Stimulated activated CD4-positive, alpha-beta T cell treated with anti-CD3 and anti-CD28 coated beads, TNF-alpha, amount 100 ng/mL, for 4 hours (primary cell): ENCODE data around the gene SLC41A3.
"Not testable (repeated sequence)": the region's sequence is repeated elsewhere in the genome, so short reads cannot be mapped to it uniquely, and the experiment has no call there.

Experiments used
- DNase-seq, 3 experiments: peaks; one replicate each; pipeline ENCODE4 v3.0.0-alpha.2; 2020; ENCODE audit warnings: low read depth in 3 of 3

SLC41A3 gene

DNA sequence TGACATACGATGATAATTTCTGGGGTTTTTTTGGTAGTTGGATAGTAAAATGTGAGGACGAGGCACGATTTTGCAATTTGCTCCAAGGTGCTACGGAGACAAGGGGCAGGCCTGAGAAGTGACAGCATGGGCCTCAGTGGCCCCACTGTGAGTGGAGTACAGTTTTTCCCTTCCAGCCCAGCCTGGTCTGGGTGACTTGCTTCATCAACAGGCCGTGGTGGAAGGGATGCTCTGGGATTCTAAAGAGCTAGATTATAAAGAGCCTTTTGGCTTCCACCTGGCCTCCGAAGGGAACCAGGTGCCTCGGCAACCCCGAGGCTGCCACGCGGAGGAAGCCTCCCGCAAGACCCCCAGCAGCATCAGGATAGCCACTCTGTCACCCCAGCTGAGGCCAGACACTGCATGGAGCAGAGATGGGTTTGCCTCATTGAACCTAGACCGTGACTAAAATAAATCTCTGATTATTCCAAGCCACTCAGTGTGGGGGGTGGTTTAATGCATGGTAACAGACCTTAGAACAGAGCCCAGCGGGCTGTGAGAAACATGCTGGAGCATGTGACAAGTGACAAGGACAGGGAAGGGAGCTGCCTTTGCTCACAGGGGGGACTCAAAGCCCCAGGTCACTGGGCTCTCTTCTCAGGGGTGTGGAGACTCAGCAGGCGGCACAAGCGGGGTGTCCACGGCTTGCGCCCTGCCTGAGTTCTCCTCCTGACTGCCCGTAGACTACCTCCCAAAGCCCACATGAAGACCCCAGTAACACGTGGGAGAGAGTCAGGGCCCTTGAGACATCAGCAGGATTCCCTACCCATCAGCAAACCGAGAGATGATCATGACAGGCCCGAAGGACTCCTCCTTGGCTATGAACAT is 22.6 kb upstream of the SLC41A3 start:
- no peak for DNase-seq

DNA sequence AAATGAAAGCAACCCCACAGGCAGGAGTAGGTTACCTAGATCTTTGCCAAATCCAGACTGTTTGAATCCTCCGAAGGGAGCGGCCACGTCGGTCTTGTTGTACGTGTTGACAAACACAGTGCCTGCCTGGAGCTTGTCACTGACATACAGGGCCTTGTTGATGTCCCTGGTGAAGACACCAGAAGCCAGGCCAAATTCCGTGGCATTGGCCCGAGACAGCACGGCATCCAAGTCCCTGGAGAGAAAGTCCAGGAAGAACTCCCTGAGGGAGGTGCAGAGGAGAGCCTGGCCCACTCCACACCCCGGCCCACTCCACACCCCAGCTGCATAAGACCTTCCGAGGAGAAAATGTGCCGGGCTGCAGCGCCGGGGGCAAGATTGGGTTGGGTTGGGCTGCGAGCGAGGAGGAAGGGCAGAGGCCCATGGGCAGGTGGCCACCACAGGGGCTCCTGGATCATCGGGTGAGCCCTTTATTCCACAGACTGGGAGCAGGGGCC is 21.8 kb upstream of the SLC41A3 start:
- no peak for DNase-seq

DNA sequence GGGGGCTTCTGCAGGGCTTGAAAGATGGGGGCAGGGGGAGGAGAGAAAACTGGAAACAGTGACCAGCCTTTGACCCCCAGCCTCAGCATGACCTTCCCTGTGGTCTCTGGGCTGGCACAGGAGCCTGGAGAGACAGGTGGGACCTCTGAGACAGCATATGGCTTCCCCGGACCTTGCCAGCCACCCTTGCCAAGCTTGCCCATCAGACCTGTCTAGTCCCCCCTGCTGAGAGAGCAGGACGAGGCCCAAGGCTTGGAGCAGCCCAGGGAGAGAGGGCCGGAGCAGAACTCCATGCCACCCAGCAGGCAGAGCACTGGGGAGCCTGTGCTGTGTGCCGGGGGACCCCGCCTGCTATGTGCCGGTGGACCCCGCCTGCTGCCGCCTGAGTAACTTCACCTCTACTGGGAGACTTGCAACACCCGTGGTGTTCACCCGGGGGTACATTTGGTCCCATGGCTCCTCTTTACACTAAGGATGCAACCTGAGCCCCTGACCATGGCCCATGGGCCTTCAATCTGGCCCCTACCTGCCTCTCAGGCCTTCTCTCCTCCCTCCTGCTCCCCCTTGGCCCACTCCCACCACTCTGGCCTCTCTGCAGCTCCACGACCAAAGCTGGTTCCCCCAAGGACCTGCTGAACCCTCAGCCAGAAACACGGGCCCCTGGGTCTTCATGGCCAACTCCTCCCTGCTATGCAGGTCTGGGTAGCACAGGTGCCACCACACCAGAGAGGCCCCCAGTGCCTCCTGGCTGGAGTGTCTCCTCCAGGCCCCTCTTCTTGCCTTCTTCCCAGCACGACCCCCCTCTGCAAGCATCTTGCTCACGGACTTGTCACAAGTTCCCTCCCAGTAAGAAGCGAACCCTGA is 21.1 kb upstream of the SLC41A3 start:
- DNase-seq, result no peak

DNA sequence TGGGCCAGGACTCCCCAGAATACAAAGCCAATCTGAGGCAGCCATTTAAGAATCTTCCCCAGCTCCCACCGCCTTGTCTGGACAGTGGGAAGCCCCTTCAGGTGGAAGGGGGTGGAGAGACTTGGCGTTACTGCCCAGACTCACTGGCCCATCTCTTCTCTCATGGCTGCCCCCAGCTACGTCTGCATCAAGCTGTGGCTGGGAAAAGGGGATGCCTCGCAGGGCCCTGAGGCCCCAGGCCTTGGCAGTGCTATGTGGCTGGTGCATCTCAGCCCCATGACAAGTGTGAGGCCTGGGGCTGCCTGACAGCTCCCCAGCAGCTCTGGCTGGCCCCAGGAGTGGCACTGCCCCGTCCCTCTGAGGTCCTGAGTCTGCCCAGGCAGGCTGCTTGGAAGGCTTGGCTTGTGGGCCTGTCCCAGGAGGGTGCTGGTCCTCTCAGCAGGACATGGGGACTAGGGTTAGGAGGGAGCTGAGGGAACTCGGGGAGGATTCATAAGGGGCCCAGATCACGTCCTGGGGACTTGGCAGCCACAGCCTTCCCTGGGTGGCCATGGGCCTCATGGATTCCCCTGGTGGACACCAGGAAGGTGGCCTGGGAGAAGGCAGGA is 20.2 kb upstream of the SLC41A3 start:
- no peak for DNase-seq

DNA sequence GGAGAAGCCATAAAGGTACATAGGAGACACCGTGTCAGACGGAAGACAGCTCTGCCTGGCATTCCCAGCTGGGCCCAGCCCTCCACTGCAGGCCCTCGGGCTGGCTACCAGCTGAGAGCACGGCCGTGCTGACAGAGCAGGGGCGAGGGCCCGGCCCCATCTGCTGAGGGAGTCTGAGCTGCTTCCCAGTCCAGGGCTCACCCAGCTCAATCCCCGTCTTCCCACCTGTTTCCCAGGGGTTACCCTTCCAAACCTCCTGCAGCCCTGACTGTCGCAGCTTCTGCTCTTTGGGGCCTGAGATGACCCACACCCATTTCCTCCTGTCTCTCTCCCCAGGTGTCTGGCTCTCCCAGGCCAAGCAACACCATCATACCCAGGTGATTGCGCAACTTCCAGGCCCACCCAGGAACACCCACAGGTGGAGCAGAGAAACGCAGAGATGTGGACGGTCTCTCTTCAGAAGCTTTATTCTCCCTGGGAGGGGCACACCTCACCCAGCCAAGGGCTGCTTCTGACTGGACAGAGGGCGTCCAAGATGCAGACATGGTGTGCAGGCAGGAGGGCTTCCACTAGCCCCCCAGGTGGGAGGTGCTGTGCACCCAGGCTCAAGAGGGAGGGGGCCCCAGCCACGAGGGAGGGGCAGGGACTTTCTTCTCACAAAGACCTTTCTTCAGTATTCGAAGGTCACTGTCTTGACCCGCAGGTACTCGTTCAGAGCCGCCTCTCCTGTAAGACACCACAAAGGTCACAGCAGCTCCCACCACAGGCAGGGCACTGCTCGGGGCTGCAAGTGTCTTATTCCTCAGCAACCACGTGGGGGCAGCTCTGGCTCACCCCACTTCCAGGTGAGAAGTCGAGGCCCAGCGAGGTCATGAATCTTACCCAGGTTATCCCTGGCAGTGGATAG is 19.4 kb upstream of the SLC41A3 start:
- no peak for DNase-seq

DNA sequence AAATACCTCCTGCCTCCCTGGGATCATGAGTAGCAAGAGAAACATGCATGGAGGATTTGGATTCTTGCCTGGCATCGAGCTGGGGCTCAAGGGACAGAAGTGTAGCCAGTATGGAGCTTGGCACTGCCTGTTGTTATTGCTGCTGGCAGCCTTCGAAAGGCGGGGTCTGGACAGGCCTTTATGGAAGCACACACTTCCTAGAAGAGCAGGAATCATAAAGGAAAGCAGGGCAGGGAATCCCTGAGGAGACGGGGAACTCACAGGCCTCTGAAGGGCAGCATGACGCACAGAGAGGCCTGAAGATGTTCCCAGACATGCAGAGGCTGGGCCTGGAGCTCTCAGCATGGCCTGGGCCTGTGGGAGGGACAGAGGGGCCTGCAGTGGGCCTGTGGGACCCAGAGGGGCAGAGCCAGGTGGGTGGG is 18.6 kb upstream of the SLC41A3 start:
- DNase-seq, result no peak

DNA sequence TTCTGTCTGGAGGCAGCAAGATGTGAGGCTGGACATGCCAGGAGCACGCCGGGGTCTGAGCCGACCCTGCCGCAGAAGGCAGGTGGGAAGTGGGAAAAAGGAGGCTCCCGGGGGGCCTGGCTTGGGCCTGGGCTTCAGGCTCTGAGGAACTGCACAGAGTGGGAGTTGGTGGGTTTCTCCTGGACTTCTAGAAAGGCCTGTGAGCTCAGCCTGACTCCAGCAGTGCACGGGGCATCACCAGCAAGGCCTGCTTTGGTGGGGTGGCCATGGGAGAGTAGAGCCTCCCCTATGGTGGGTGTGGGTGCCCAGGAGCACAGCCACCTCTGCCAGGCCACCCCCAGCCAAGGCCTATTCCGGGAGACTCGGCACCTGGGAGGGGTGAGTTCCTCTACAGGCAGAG is 18.1 kb upstream of the SLC41A3 start:
- no peak for DNase-seq

DNA sequence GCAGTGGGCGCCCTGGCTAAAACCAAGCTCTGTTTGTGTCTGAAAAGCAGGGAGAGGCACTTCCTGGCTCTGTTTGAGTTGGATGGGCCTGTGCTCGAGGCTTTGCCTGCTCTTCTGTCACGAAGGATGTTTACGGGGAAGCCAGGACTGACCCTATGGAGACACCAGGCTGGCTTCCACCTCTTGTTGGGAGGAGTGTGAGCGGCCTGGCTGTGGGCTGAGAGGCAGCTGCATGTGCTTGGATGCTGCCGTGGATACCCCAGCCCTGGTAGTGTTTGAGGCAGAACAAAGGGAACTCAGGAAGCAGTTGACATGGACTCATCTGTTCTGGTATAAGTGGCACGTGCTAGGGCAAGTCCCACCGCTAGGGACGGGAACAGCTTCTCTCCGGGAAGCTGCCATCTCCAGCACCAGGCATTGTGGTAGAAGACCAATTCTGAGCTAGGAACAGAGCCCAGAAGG is 17.6 kb upstream of the SLC41A3 start:
- no peak for DNase-seq

DNA sequence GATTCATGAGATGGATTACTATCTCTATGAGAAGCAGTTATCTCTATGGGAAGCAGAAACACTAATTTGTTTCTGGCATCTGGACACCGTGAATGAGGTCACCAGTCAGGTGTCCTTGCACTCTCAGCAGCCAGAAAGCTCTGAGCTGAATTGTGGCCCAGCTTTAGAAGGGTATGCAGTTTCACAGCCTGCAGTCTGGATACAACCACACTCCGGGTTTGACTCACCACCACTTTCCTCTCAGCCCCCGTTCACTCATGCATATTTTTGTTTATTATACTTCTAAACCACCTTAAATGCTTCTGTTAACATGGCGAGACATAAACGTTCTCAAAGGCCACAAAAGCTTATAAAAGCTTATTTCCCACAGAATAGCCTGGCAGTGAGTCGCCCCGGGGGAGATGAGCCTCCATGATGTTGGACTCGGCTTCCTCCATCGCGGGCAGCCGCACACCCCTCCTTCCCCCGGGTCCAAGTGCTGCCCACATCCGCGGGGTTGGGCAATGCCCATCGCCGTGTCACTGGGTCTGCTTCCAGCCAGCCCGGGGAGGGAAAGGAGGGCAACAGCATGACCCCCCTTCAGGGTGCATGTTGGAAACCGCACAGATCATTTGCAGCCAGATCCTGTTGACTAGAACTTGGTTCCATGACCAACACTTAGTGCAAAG is 16.8 kb upstream of the SLC41A3 start:
- DNase-seq, result no peak

DNA sequence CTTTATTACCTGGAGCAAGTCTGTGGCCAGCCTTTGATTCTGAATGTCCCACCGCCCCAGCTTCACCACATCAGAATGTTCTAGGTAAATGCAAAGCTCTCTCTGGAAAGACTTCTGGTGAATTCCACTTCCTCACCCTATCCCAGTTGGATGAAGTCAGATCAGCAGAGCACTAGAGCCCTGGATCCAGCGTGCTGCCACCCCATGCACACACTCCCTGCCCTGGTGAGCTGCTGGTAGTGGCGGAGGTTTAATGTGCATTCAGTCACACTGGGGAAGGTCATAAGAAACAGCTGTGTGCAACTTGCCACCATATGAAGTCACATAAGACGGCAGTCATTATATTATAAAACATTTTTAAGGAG is 16.3 kb upstream of the SLC41A3 start:
- DNase-seq, result no peak

DNA sequence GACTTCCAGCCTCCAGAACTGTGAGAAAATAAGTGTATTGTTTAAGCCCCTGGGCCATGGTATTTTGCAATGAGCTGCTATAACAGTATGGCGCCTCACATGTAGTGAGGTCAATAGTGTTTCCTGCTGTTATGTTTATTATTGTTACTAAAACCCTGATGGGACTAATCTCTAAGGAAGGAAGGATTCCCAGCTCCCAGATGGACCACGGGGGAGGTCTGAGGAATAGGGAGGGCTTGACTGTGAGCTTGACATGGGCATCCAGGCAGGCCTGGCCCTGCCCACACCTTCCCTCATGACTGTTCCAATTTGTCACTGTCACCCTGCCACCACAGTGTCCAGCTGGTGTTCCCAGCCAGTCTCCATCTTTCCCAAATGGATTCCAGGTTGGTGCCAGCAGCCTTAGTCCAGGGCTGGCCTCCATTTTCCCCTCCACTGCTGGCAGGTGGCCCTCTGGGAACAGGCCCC is 14.5 kb upstream of the SLC41A3 start:
- DNase-seq, result no peak

DNA sequence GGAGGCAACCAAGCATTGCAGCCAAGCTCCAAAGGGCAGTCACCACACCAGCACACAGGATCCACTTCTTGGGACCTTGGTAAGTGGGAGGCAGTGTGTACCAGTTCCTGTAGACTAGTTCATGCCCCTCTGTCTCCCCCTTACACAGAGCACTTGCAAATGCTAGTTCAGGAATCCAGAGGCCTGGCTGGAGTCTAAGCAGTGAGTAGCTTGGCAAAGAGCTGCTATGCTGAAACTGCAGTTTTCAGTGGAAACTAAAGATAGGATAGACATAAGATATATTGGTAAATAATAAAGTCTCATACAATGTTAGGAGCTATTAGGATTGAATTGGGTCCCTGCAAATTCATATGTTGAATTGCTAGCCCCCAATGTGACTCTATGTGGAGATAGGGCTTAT is 13.9 kb upstream of the SLC41A3 start:
- no peak for DNase-seq

DNA sequence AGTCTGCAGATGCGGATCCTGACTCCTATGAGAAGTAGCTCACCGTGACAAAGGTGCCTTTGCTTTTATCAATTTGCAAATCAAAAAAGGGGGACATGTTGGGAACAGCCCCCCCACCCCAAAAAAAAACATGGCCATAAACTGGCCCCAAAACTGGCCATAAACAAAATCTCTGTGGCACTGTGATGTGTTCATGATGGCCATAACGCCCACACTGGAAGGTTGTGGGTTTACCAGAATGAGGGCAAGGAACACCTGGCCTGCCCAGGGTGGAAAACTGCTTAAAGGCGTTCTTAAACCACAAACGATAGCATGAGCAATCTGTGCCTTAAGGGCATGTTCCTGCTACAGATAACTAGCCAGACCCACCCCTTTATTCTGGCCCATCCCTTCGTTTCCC is 12.3 kb upstream of the SLC41A3 start:
- DNase-seq, result not testable (repeated sequence)

DNA sequence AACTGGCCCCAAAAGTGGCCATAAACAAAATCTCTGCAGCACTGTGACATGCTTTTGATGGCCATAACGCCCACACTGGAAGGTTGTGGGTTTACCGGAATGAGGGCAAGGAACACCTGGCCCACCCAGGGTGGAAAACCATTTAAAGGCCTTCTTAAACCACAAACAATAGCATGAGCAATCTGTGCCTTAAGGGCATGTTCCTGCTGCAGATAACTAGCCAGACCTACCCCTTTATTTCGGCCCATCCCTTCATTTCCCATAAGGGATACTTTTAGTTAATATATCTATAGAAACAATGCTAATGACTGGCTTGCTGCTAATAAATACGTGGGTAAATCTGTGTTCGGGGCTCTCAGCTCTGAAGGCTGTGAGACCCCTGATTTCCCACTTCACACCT is 8.2 kb upstream of the SLC41A3 start:
- DNase-seq, result not testable (repeated sequence)

DNA sequence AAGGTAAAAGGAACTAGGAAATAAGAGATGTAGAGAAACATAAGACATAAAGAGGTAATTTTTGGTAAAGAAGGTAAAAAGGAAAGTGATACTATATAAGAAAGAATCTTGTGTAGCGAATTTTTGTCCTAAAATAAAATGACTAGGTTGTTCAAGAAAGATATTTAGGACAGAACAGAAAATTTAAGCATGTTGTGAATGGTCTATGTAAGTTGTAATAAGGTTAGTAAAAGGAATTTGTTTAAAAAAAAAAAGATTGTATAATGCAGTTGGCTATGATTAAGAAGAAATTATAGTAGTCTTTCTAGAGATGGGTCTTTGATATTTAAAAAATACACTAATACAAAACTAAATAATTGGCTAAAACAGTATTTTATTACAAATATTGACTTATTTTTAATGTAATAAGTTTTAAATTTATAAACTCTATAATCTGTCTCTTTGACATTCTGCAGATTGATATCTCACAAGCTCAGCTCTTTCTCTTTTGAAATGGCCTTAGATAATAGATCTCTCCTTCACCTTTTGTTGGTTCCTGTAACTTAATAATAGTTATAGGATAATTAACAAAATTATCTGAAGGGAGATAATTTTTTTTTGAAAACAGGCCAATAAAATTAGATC is 3.7 kb upstream of the SLC41A3 start:
- DNase-seq, result no peak

DNA sequence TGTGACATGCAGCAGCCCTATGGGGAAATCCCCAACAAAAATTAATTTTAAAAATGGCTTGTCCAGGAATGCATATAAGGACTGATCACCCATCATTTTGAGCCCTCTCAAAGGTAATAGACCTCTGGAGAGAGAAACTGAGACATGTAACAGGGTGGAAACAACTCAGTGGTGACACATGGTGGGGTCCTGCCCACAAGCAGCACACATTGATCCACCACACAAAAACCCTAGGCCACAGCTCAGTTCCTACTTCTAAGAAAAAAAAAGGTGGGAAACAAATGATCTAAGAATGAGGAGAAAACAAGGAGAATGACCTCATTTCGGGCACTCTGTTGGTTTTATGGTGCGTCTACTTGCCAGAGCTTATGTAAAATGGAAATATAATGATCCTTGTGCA is 1.9 kb upstream of the SLC41A3 start:
- no peak for DNase-seq

DNA sequence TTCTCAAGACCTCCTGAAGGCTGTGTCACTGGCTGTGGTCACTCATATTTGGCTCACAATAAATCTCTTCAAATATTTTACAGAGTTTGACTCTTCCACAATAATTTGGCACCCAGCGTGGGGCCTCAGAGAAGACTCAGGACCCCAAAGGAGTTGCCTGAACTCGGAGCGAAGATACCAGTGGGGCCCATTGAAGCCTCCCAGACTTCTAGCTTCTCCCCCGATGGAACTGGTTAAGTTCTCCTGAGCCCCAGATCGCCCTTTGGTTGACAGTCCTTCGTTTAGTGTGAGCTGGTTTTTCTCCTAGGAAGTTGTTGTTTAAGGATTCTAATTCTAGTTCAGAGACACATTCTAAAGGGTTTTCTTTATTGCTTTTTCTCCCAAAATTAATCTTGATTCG is 1.4 kb upstream of the SLC41A3 start:
- DNase-seq, result no peak

DNA sequence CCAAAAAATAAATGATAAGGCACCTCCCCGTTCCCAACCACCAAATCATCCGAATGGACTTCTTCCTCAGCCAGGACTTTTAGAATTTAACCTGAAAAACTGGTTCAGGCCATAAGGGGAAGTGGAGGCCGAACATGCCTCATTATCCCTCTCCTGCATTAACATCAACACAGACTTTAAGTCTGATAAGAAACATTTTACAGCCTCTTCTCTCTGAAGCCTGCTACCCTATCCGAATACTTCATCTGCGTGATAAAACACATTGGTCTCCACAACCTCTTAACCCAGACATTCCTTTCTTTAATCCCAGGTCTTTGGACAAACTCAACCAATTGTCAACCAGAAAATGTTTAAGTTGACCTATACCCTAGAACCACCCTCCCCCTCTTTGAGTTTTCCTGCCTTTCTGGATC is 850 bp upstream of the SLC41A3 start:
- DNase-seq, result no peak

DNA sequence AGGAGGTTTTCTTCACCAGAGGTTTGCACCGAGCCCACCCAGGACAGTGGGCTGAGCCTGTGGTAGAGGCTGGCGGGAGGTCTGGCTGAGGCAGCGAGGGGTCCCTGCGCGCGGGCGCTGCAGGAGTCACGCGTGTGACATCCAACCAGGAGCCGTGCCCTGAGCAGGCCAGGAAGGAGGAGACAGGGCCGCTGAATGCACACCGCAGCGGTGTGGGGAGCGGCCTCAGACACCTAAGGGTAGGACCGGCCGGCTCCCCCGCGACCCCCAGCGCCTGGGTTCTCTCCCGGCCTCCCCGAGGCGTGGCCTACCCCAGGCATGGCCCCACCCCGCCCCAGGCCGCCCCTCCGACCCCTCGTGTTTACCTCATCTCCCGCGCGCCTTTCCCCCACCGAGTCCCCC is 412 bp downstream of the SLC41A3 start:
- peak in 1 of 3 experiments; percentile 19 for DNase-seq

DNA sequence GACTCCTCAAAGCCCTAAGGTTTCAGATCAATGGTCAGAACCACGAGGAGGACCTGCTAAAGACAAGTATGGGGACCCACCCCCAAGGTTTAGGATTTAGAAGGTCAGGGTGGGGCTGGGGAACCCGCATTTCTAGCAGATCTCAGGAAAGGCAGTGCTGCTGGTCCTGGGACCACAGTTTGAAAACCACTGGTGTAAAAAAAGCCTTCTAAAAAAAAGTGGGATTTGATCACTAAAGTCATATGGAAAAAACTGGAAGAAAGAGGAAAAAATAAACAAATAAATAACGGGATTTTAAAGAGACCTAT is 832 bp downstream of the SLC41A3 start:
- DNase-seq, result no peak
